NCI-H187 (cell line): ENCODE results near the gene CNTFR.
A peak's percentile ranks its signal among the peaks of the same experiment; 100 is the strongest.

Source experiments
- DNase-seq, 2 experiments: peaks; one replicate each; lab custom pipeline; 2025; lab: John Stamatoyannopoulos, UW

CNTFR gene

DNA sequence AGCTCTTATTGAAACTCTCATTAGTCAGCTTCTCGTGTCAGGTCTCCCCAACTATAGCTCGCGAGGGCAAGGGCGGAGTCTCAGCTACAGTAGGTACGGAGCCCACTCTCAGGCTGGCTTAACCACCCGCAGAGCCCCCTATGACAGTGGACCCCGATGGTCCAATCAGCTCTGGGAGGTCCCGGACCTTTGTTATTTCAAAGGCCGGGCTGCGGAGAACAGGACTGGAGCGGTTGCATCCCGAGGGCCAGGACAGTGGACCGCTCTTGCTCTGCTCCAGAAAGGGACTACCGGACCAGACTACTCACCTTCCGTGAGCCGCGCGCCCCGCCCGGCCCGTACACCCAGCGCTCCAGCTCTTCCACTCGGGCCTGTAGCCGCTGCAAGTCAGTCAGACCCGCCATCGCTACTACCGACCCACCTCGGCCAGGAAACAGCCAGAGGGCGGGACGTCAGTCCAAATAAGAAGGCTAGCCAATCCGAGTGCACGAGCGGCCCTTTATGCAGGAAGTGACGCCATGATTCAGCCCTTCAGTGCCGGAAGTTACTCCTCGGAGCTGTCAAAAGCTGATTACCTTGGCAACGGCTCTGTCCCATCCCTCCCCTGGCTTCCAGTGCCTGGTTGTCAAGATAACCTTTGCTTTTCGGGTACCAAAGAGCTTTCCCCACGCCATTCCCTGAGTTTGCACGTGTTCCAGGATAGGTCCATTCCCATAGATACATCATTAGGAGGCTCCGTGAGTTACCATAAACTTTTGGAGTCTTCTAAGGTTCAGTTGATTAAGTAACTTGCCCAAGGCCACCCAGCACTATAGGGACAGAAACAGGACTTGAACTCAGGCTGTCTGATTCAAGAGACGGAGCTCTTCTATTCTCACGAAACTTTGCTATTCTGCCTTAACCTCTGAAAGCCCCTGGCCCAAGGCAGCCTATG is 30.8 kb upstream of the CNTFR start, which contains the start of gene DCTN3:
DCTN3 (minus strand) TSS at position 435 of the 934 bp plus-strand sequence; CDS start at position 404, 31 bp downstream.
- peak; percentile 44 to 69 for DNase-seq

DNA sequence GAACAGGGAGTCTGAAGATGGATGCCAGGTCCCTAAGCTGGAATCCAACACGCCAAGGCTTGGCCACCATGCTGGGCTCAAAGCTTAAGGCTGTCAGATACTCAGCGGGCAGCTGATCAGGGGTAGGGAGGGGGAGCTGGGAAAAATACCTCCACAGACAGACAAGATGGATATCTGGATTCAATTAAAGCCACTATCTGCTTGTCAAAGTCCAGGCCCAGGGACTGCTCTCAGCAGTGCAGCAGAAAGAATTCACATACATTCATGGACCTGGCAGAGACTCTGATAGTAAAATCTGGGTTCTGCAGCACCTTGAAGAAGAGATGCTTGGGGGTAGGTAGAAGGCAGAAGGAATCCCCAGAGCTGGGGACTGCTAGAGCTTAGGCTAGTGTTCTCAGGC is 25.6 kb upstream of the CNTFR start:
- DNase-seq, result no peak

DNA sequence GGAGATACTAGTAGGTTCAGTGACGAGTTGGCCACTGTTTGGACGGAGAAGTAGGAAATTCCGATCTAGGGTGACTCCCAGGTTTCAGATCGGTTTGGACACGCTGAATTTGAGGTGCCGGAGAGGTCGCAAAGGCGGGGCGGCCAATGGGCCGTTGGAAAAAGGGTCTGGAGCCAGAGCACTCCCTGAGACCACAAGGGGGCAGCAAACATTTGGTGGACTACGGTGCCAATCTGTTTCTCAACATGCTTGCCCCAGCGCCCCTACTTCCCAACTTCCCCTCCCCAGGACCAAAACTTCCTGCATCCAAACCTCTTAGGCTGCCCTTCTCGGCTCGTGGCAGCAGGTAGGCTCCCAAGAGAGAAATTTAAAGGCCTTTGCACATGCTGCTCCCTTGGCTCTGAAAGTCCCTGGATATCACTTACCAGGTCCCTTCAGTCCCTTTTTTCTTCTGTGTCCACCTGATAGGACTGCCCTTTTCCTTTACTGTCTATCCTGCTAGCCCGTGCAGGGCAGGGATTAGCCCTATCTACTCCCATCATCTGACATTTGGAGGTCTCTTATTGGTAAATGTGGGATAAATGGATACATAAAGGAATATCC is 23.4 kb upstream of the CNTFR start:
- peak; percentile 21 to 47 for DNase-seq

DNA sequence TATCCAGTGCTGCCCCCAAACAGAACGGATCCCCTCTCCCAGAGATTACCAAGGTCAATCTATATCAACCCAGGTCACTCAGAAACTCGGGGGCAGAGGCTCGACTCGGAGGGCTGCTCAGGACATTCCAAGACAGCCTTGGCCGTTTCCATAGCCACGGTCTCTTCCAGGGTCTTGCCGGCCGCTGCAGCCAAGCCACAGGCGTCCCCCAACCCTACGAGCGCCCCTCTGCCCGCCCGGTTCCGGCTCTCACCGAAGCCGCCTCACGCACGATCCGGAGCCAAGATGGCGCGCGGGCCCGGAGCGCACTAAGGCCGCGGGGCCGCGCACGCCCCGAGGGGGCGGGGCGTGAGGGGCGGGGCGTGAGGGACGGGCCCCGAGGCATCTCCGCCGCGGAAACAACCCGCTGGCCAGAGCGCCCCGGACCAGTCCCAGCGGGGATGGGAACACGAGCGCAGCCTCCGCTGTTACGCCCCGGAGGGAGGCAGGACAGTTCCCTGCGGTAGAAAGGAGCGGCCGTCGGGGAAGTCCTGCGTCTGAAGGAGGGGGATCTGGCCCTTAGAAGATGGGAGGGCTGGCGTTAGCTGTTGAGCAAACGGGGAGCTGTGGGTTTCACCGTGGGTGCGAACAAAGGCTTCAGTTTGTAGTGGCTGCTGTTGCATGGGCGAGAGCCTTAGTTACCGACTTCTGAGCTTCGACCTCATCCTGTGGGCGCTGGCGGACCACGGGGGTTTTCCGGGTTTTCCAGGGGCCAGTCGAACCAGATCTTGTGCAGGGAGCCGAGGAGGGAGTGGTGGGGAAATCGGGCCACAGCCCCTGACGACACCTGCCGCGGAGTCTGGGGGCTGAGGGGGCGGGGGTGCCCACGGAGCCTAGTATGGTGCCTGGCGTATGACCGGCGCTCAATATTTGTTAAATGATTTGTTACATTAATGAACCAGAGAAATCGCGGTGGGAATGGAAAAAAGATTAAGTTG is 22.6 kb upstream of the CNTFR start, which contains the start of gene RPP25L:
RPP25L (minus strand) TSS at position 287 of the 977 bp plus-strand sequence. CDS start 801 bp downstream, outside the sequence.
- DNase-seq, result peak; percentile 39 to 46

DNA sequence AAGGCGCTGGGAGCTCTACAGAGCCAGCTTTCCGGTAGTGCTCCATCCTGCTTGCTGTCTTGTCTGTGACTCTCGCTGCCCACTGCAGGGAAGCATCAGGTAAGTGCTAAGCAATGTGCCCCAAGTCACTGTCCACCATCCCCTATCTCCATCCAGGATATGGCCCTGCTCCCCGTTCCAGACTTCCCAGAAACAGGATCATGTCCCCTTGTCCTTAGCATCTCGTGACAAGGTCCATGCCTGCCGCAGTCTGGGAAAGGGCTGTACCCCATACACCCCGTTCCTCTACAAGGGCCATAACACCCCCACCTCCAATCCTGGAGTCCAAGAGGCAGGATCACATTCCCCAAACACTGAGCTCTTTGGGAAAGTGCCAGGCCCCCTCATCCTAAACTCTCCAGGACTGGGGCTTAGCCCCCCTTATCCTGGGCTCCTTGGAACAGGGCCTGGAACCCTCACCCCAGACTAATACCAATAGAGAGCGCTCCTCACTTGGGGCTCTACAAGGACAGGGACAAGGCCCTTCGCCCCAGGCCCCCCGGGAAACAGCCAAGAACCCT is 21.8 kb upstream of the CNTFR start:
- DNase-seq, result no peak

DNA sequence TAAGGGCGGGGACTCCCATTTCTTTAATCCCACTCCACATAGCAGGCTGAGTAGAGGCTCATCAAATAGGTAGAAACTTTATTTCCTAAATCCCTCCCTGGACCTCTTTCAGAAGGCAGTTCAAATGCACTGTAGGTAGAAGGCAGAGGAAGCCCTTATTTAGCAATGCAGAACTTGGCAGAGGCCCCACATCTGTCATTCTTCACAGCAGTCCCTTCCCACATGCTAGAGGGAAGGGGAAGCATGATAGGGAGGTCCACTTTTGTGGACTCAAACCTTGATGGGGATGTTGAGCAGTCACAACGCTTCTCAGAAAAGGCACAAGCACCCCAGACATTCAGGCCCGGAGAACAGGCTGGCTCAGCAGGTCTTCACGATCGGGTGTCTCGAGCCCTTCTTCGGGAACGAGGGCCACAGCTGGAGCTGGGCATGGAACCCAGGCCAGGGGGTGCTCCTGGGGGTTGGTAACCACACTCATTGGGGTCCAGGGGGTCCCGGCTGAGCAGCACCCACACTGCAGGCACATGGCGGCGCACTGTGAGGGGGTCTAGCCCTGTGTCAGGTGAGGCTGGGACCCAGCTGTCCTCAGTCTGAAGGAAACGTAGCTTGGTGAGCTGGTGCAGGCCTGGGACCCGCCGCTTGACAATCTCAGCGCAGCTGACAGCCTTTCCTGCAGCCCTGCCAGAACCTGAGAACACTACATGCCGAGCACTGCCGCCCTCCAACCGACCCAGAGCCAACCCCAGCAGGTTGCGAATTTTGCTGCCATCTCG is 21.1 kb upstream of the CNTFR start:
- no peak for DNase-seq

DNA sequence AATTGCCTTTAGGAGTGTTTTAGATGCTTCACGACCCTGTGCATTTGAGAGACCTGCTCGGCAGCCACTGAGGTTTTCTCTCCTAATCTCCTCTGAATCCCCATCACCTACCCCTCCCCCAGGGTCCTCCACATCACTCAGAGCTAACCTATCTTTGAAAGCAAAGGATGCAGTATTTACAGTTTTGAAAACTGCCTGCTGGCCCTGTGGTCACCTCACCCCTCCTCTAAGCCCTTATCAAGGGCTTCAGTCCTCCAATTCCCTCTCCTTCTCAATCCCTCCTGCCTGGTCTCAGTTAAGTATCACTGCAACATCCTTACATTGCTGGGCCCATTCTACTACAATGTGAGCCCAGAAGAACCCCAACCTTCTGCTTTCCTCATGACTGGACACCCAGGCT is 17.8 kb upstream of the CNTFR start:
- DNase-seq, result no peak

DNA sequence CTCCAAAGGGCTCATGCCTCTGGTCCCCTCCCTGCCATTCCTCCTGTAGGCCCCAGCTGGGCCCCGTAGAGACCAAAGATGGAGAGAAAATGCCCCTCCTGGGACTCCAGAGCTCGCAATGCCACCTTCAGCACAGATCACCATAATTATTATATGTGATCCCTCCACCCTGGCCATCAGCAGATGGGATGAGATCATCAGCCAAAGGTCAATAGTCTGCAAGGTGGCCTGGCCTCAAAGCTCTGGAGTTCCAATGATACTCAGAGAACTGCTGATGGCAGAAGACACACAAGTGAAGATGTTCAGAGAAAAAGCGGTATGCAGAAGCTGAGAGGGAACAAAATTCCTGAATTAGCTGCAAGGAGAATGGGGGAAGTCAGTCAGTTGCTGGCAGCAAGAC is 17.4 kb upstream of the CNTFR start:
- DNase-seq, result no peak

DNA sequence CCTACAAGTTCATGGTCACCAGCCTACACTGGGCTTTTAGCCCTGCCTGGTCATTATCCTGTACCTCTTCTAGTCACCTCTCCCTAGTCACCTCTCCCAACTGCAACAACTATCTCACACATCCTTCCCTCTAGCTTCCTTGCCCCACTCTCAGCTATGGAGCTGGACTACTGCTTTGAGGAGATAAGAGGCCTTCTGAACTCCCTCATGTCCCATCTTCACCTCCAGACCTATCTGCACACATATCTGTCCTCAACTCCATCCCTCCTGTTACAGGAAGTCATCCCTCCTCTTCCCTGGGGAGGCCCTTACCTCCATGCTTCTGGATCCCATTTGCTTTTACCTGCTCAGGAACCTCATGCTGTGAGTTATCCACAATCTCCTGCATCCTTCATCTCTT is 16.7 kb upstream of the CNTFR start:
- no peak for DNase-seq

DNA sequence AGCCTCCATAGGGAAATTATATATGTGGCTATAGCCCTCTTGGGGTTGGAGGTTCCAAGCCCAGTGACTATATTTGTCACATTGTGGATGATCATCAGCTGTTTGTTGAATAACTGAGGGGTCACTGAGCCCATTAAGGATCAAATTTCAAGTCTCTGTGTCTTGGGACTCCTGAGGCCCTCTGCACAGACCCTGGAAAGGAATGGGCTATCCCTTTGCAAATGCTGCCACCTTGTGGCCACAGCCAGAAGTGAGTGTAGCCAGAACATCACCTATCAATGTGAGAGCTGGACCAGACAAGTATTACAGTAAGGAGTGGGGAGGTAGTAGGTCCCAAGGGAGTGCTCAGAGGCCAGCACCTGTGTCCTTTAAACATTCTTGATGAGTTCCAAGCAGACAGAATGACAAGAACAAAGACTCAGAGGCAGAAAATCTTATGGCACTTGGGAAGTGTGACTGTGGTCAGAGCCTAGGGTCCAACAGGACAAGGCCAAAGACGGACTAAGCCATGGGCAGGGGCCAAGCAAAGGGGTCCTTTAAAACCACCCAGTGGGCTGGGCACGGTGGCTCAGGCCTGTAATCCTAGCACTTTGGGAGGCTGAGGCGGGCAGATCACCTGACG is 14.2 kb upstream of the CNTFR start:
- DNase-seq, result peak; percentile 25 to 33

DNA sequence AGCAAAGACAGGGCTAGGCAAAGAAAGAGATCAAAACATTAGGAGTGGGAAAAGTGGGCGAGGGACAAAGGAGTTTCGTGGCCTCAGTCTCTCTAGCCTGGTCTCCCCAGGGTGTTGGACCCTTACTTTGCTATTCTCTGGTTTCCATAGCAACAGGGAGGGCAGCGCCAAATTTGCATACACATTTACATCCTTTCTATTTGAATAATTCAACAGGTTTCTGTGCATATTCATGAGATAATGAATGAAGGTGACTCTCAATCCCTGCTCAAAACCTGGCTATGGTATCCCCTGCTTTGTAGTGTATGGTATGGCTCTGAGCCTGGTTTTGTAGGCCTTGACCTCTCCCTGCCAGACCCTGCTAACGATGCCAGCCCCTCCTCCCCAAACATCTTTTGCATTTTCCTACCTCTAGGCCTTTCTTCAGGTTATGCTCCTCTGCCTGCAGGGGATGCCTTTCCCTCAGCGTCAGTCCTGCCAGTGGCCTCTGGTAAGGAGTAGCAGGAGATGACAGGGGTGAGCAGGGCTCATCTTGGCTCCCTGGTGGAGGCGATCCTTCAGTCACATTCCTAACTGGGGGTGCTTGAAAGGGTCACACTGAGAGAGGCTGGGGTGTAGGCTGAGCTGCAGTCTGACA is 12.5 kb upstream of the CNTFR start:
- DNase-seq, result no peak

DNA sequence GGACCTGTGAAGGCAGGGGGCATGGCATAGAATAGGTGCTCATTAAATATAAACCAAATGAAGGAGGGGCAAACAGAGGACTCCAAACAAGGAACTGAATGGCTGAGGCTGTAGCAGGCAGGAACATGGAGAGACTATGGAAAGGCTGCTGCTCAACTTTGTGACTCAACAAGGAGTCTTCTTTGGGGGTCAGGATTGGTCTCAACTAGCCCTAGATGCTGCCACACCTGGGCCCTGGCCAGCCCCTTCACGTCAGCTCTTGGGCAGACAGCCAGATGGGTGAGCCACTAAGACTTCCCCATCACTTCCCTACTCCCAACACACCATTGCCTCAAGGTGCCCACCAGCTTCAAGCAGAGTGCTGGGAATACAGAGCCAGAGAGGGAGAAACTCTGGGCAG is 11.4 kb upstream of the CNTFR start:
- DNase-seq, result no peak

DNA sequence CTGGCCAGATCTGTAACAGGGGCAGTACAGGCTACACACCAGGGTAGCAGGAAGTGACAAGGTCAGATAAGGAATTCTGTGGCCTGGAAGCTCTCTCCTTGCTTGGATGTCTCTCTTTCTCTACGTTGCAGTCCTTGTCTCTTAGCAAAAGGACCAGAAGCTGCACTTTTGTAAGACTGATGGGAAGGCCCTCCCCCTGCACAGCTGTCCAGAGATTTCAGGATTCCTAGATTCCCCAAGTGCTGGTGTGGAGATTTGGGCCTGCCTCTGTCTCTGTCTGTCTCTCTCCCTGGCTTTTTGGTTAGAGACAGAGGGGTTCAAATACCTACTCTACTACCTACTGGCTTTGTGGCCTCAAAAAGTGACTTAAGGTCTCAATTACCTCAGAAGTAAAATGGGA is 10.0 kb upstream of the CNTFR start:
- no peak for DNase-seq

DNA sequence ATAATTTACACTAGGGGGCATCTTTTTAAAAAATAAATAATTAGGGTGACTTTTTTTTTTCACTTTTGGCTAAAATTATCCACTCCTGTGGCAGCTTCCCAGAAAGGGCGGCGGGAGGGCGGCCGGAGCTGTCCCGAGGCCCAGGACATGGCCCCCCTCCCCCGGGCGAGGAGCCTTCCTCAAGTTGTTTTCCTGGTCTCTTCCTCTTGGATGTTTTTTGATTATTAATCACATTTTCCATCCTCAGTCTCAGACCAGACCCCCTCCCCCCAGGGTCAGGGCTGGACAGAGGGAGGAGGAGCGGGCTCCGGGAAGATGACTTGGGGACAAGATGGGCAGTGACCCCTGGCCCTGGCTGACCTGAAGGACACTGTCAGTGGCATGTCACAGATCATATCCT is 4.7 kb upstream of the CNTFR start:
- DNase-seq, result no peak

DNA sequence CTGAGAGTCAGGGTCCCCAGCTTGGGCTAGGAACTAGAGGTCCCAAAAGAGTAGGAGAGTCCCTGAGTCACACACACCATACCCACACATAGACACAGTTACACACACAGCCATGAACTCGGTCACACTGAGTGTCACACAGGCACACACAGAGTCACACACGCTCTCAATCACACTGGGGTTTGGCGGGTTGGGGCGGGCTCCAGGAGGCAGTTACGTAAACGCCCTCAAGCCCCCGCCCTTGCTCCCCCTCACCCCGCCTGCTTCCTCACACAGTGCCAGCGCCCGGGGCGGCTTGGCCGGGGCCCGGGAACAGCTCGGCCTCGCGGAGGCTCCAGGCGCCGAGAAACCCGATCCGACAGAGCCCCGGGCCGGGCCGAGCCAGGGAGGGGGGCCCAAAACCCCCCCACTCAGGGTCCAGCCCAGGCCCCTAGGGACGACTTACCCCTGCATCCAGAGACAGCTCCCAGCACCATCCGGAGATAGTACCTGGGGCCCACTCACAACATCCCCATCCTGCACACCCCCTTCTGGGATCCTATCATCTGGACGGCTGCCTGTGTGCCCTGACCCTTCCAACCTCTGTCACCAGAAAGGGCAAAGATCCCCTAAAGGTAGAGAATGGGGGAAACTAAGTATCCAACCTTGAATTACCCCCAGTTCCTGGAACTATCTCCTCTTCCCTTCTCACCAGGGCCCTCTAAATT is 3.5 kb upstream of the CNTFR start:
- no peak for DNase-seq

DNA sequence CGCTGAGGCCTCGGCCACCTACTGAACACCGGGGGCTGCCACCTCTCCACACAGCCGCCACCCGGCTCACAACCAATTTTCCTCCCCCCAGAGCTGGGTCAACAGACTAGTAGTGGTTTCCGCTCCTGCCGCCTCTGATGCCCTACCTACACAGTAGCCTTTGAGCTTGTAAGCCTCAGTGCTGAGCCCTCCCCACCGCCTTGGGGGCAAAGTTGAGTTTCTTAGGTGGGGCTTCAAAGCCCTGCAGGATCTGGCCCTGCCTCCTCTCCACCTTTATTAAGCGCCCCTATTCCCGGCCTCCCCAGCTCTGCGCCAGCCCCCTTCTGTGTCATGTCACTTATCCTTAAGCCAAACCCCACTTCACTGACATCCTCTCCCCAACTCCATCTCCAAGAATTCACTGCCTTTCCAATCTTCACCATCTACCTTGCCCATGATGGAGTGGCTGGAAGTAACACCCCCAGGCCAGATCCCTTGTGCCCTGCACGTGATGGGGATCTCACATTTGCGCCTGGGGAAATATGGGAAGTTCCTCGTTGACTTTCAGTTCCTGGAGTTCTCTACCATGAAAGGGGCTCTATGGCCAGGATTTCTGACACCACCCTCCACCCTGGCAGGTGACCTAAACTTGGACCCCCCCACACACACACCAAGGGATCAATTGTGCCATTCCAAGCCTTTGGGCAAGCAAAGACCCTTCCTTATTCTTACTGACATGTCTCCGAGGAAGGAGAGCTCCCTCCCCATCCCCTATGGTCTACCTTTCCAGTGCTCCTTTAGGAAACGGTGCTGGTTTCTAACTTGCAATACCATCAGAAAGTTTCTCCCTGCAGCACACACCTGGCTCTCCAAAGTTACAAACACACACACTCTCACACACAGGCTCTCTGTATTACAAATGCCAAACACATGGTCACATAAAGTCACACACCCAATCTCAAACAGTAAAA is 2.7 kb upstream of the CNTFR start:
- no peak for DNase-seq

DNA sequence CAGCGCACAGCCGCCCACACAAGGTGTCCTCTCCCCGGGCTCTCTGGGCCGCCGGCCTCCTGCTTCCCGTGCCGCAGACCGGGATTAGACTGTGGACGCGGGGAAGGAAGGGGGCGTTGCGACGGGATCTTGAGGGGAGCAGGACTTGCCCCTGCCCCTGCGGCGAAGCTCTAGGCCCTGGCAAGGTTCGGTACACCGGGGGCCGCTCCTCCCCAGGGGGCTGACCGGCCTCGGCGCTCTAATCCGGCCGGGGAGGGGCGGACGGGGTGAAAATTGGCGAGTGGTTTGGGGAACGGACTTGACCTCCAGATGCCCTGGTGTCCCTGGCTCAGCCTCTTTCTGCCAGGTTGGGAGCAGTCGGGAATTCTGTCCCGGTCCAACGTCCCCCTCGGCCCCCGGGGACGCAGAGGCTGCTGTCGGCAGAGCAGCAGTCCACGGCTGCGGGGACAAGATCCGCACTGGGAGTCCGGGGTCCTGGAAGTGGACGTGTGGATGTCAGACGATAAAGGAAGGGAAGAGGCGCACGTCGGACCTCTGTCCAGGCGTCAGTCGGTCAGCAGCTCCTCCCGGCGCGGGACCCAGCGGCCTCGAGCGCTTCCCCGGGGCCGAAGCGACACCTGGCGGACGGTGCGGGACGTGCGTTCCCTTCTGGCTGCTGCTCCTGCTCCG is 1.9 kb upstream of the CNTFR start:
- peak in 1 of 2 experiments; percentile 7 for DNase-seq
